Erythroblast (primary cell): Measurements from ENCODE around the gene RAB6B.

Source experiments
- GATA1 ChIP-seq: IDR thresholded peaks from 2 replicates; pipeline ENCODE4 v1.6.1; 2011; ENCODE audit warnings: low read depth, mild to moderate bottlenecking, control low read depth, low read length, moderate library complexity
- POLR2A ChIP-seq: IDR thresholded peaks from 2 replicates; pipeline ENCODE4 v1.6.1; 2011; ENCODE audit warnings: mild to moderate bottlenecking, low read length

GRCh38 chr3:133881492-133881891, 14.2 kb downstream of the RAB6B start:
- TF ChIP-seq POLR2A (no peak), GATA1 (no peak)
